H1 (cell line): Measurements from ENCODE around the gene SORCS3. TPM values are rescaled to one million over a fixed set of nuclear protein-coding genes. Genes with fewer than 3 reads are reported as not detected.

Source experiments
- CTCF ChIA-PET: fragments of 300-600 bp; sonication (Branson Sonifier 250); formaldehyde crosslinking; loops from one replicate; lab custom pipeline; 2021; ENCODE audit not compliant: partially characterized antibody; lab: Charles Lee
- POLR2A ChIA-PET: fragments of 300-600 bp; sonication (Branson Sonifier 250); formaldehyde crosslinking; loops from one replicate; lab custom pipeline; 2021; ENCODE audit warnings: inconsistent platforms; ENCODE audit not compliant: partially characterized antibody; lab: Charles Lee
- DNase-seq, 2 experiments: peaks; one replicate each; pipeline versions ENCODE4 v3.0.0 to v3.0.0-alpha.2; 2010 to 2022; ENCODE audit warnings: low spot score in 2 of 2, low read depth in 1 of 2, mixed read lengths in 1 of 2
- FAIRE-seq: peaks from 2 replicates; lab custom pipeline; 2011; peaks lifted over from hg19 to GRCh38; lab: Jason Lieb, UNC
- H2AFZ ChIP-seq: 2 replicates; pipeline ENCODE4 v1.8.1; 2012; ENCODE audit warnings: low read length, inconsistent platforms
- H2AK5ac ChIP-seq: 2 replicates; pipeline ENCODE4 v1.6.1; 2013; ENCODE audit warnings: low read depth, low read length
- H2BK120ac ChIP-seq: replicated peaks from 2 replicates; pipeline ENCODE3; 2013; ENCODE audit warnings: low read depth, low read length, inconsistent platforms
- H2BK12ac ChIP-seq: 2 replicates; pipeline ENCODE4 v1.6.1; 2013; ENCODE audit warnings: low read depth, low read length
- H2BK15ac ChIP-seq: 2 replicates; pipeline ENCODE4 v1.6.1; 2013; ENCODE audit warnings: low read length
- H2BK20ac ChIP-seq: 2 replicates; pipeline ENCODE4 v1.6.1; 2013; ENCODE audit warnings: low read length
- H2BK5ac ChIP-seq: 2 replicates; pipeline ENCODE4 v1.6.1; 2013; ENCODE audit warnings: low read depth, low read length
- H3K14ac ChIP-seq: 2 replicates; pipeline ENCODE4 v1.6.1; 2013; ENCODE audit warnings: inconsistent platforms; ENCODE audit not compliant: insufficient read length
- H3K18ac ChIP-seq: 2 replicates; pipeline ENCODE4 v1.6.1; 2013; ENCODE audit warnings: low read length; ENCODE audit errors: extremely low read depth
- H3K23ac ChIP-seq: 2 replicates; pipeline ENCODE4 v1.6.1; 2013; ENCODE audit warnings: inconsistent platforms; ENCODE audit not compliant: insufficient read length
- H3K23me2 ChIP-seq: 2 replicates; pipeline ENCODE4 v1.6.1; 2013; ENCODE audit warnings: low read depth, low read length
- H3K27ac ChIP-seq: 2 replicates; pipeline ENCODE4 v1.6.1; 2011; ENCODE audit warnings: low read depth, low read length, inconsistent platforms
- H3K27me3 ChIP-seq, 4 experiments: replicated peaks in 1 of 4; 1 replicate in 1 of 4; 2 replicates in 3 of 4; pipeline versions ENCODE4 v1.6.1 to v1.8.1; 2011 to 2013; ENCODE audit warnings: low read length in 3 of 4, mild to moderate bottlenecking in 3 of 4, inconsistent platforms in 2 of 4, mixed read lengths in 2 of 4, moderate library complexity in 1 of 4; ENCODE audit not compliant: control insufficient read depth in 3 of 4, insufficient read depth in 3 of 4; ENCODE audit errors: extremely low read depth in 1 of 4
- H3K36me3 ChIP-seq, 4 experiments: 2 replicates each; pipeline versions ENCODE4 v1.6.1 to v1.8.1; 2011 to 2013; ENCODE audit warnings: mild to moderate bottlenecking in 4 of 4, low read length in 3 of 4, moderate library complexity in 2 of 4, control low read depth in 1 of 4, inconsistent platforms in 1 of 4; ENCODE audit not compliant: insufficient read depth in 4 of 4, control insufficient read depth in 2 of 4
- H3K4ac ChIP-seq: replicated peaks from 2 replicates; pipeline ENCODE3; 2013; ENCODE audit warnings: low read length, low read depth, mixed read lengths, inconsistent platforms; ENCODE audit not compliant: insufficient read length
- H3K4me1 ChIP-seq, 4 experiments: replicated peaks in 1 of 4; 1 replicate in 1 of 4; 2 replicates in 3 of 4; pipeline versions ENCODE4 v1.6.1 to v1.8.1; 2011 to 2013; ENCODE audit warnings: low read length in 3 of 4, inconsistent platforms in 2 of 4, mixed read lengths in 1 of 4; ENCODE audit not compliant: insufficient read depth in 4 of 4, control insufficient read depth in 3 of 4
- H3K4me2 ChIP-seq, 2 experiments: 2 replicates each; pipeline versions ENCODE4 v1.6.1 to v1.8.1; 2011 to 2013; ENCODE audit warnings: low read depth in 2 of 2, low read length in 2 of 2, control low read depth in 1 of 2, inconsistent platforms in 1 of 2, mild to moderate bottlenecking in 1 of 2; ENCODE audit not compliant: insufficient read depth in 1 of 2
- H3K4me3 ChIP-seq, 4 experiments: fragments of 200-600, 300-600 bp in 1 of 4; sonication (generic), shearing (Covaris generic), sonication (Bioruptor Twin) in 1 of 4; 2 replicates each; pipeline versions ENCODE4 v1.5.1 to v1.8.1; 2011 to 2016; ENCODE audit warnings: low read length in 4 of 4, low read depth in 3 of 4, control low read depth in 2 of 4, inconsistent platforms in 2 of 4, mild to moderate bottlenecking in 2 of 4, mixed read lengths in 1 of 4, moderate library complexity in 1 of 4; ENCODE audit not compliant: insufficient read depth in 2 of 4; ENCODE audit errors: extremely low read depth in 1 of 4
- H3K56ac ChIP-seq: replicated peaks from 2 replicates; pipeline ENCODE3; 2013; ENCODE audit warnings: low read depth, mild to moderate bottlenecking, mixed read lengths, low read length, inconsistent platforms; ENCODE audit not compliant: insufficient read length
- H3K79me1 ChIP-seq: 2 replicates; pipeline ENCODE4 v1.6.1; 2013; ENCODE audit warnings: low read depth, low read length, control low read depth
- H3K79me2 ChIP-seq, 2 experiments: 2 replicates each; pipeline versions ENCODE4 v1.6.1 to v1.8.1; 2012 to 2013; ENCODE audit warnings: low read length in 2 of 2, mild to moderate bottlenecking in 2 of 2, inconsistent platforms in 1 of 2; ENCODE audit not compliant: insufficient read depth in 2 of 2, control insufficient read depth in 1 of 2
- H3K9ac ChIP-seq, 4 experiments: replicated peaks in 1 of 4; 1 replicate in 1 of 4; 2 replicates in 3 of 4; pipeline versions ENCODE4 v1.6.1 to v1.8.1; 2011 to 2013; ENCODE audit warnings: low read depth in 3 of 4, low read length in 3 of 4, control low read depth in 2 of 4, mild to moderate bottlenecking in 2 of 4, moderate library complexity in 2 of 4, inconsistent platforms in 1 of 4; ENCODE audit errors: extremely low read depth in 1 of 4
- H3K9me3 ChIP-seq, 2 experiments: 2 replicates each; pipeline versions ENCODE4 v1.6.1 to v1.8.1; 2012 to 2013; ENCODE audit warnings: mild to moderate bottlenecking in 2 of 2, moderate library complexity in 2 of 2, control low read depth in 1 of 2, inconsistent platforms in 1 of 2, low read depth in 1 of 2, low read length in 1 of 2, mixed read lengths in 1 of 2; ENCODE audit not compliant: insufficient read depth in 2 of 2
- H4K20me1 ChIP-seq, 2 experiments: replicated peaks in 1 of 2; 2 replicates each; pipeline versions ENCODE3 to v1.8.1; 2011 to 2013; ENCODE audit warnings: inconsistent platforms in 2 of 2, low read length in 2 of 2, mild to moderate bottlenecking in 1 of 2; ENCODE audit not compliant: insufficient read depth in 2 of 2, control insufficient read depth in 1 of 2
- H4K5ac ChIP-seq: 2 replicates; pipeline ENCODE4 v1.6.1; 2013; ENCODE audit warnings: low read length, low read depth, mixed read lengths, inconsistent platforms; ENCODE audit not compliant: insufficient read length
- H4K8ac ChIP-seq: 2 replicates; pipeline ENCODE4 v1.8.0; 2013; ENCODE audit warnings: mild to moderate bottlenecking, moderate library complexity, low read length, inconsistent platforms; ENCODE audit not compliant: insufficient read depth; ENCODE audit errors: extremely low read depth
- H4K91ac ChIP-seq: replicated peaks from 2 replicates; pipeline ENCODE3; 2013; ENCODE audit warnings: low read length, mixed read lengths, inconsistent platforms; ENCODE audit not compliant: insufficient read length
- CHD1 ChIP-seq: IDR thresholded peaks from 2 replicates; pipeline ENCODE4 v1.6.1; 2012; ENCODE audit warnings: low read depth, low read length, improper control_type of control experiment
- GABPA ChIP-seq: IDR thresholded peaks from 2 replicates; pipeline ENCODE4 v1.6.1; 2011; ENCODE audit warnings: mild to moderate bottlenecking, low read length, moderate library complexity, borderline replicate concordance; ENCODE audit not compliant: insufficient read depth
- JUN ChIP-seq: IDR thresholded peaks from 2 replicates; pipeline ENCODE4 v1.6.1; 2011; ENCODE audit warnings: low read depth, mild to moderate bottlenecking, improper control_type of control experiment, low read length
- KDM5A ChIP-seq: fragments of 200-600 bp; IDR thresholded peaks from 2 replicates; pipeline ENCODE4 v1.7.1; 2012; ENCODE audit warnings: mild to moderate bottlenecking, low read length, inconsistent platforms, mixed read lengths
- MAX ChIP-seq: IDR thresholded peaks from 2 replicates; pipeline ENCODE4 v1.6.1; 2012; ENCODE audit warnings: inconsistent platforms
- POU5F1 ChIP-seq: IDR thresholded peaks from 2 replicates; pipeline ENCODE4 v1.6.1; 2011; ENCODE audit warnings: low read depth, mild to moderate bottlenecking, low read length, moderate library complexity
- WGBS, 2 experiments: shearing (Covaris generic) in 1 of 2; methylation state at CpG; one replicate each; pipeline versions ENCODE4 v1.1.6 to v1.1.7; 2013 to 2015; ENCODE audit warnings: low lambda C conversion rate in 2 of 2, mixed read lengths in 2 of 2, inconsistent platforms in 1 of 2, low coverage in 1 of 2, missing lambda C conversion rate in 1 of 2; ENCODE audit not compliant: insufficient replicate concordance in 2 of 2, insufficient coverage in 1 of 2, insufficient read length in 1 of 2; ENCODE audit errors: extremely low coverage in 1 of 2, missing lambda C conversion rate in 1 of 2; 5-methylcytosine and 5-hydroxymethylcytosine counted together
- polyA plus RNA-seq, 7 experiments: library from polyadenylated mRNA; depleted of rRNA in 3 of 7; stranded (reverse) in 5 of 7; unstranded in 2 of 7; fragments of >200 nt in 5 of 7; fragments of 200-250 nt in 2 of 7; gene quantifications; 1 replicate in 5 of 7; 2 replicates in 1 of 7; 4 replicates in 1 of 7; pipeline versions ENCODE4 v1.2.1 to v1.2.3, GENCODE V29; 2011 to 2013; ENCODE audit warnings: missing spikeins in 2 of 7, mixed read lengths in 2 of 7
- total RNA-seq: library from RNA; stranded (reverse); fragmentation: NEBNext Ultra II Directional; extraction: Animal tissue kit (Norgen Biotek cat#: 25700); gene quantifications from 2 replicates; pipeline ENCODE4 v1.2.1, GENCODE V29; 2021

The SORCS3 gene
- total and polyA plus RNA-seq, 2 of the 8 experiments (the other 6 are each of a cell fraction or from before 2014, with no cell fraction given), result 0.26 to 0.88 TPM

GRCh38 chr10:104844073-104844472, 203.0 kb downstream of the SORCS3 start:
- Histone ChIP-seq H3K79me2 (no peaks in the 10 kb centered on the region), H3K4ac (no peak overlapping the region), H3K23me2 (0 out of 2 replicates have a peak, but pooled peaks cover 3% of the 10 kb centered on the region), H2AFZ (no peak overlapping the region), H4K5ac (no peak overlapping the region), H2BK20ac (no peak overlapping the region), H3K79me1 (no peaks in the 10 kb centered on the region), H4K8ac (no peak overlapping the region), H3K56ac (no peak overlapping the region), H2AK5ac (no peak overlapping the region), H4K20me1 (no peaks in the 10 kb centered on the region), H3K36me3 (no peaks in the 10 kb centered on the region), H3K4me1 (no peaks in the 10 kb centered on the region), H4K91ac (no peak overlapping the region), H3K14ac (no peak overlapping the region), H3K9ac (no peak overlapping the region), H3K23ac (no peak overlapping the region), H3K18ac (no peak overlapping the region), H2BK15ac (no peak overlapping the region), H3K9me3 (no peaks in the 10 kb centered on the region), H3K27ac (no peak overlapping the region), H3K4me3 (no peak overlapping the region), H3K27me3 (no peaks in the 10 kb centered on the region), H2BK12ac (no peak overlapping the region), H2BK5ac (no peak overlapping the region), H2BK120ac (no peak overlapping the region), H3K4me2 (no peak overlapping the region)
- ChIA-PET CTCF (no interaction called here), POLR2A (no interaction called here)
- FAIRE-seq (no peak), DNase-seq (no peak)
- 89% methylated on average over 3 of the region's 3 CpGs; no CpG with 5 or more reads in 1 of the 2 experiments for WGBS, 2 experiments
- TF ChIP-seq CHD1, result no peak
- TF ChIP-seq JUN, result no peak
- TF ChIP-seq KDM5A, result no peak
- TF ChIP-seq MAX, result no peak
- TF ChIP-seq POU5F1, result no peak
- TF ChIP-seq GABPA, result no peak
